T-helper 17 cell (primary cell): ENCODE data around the gene DRAXIN. TPM values are rescaled to one million over a fixed set of nuclear protein-coding genes. Genes with fewer than 3 reads are reported as not detected.

Experiments
- ATAC-seq: fragments of 150-1000 bp; cut with Tn5 transposase; 2 replicates; pipeline ENCODE4 v1.10.0; 2021; ENCODE audit warnings: mild to moderate bottlenecking, moderate library complexity
- DNase-seq, 3 donors: peaks; one replicate each; pipeline versions ENCODE4 v3.0.0 to v3.0.0-alpha.2; 2020 to 2021
- H3K9me3 ChIP-seq: one replicate; pipeline ENCODE4 v1.7.0; 2013; ENCODE audit warnings: low read length, mild to moderate bottlenecking; ENCODE audit not compliant: control insufficient read depth, poor library complexity, severe bottlenecking
- H3K27ac Mint-ChIP-seq: one replicate; pipeline ENCODE4 v1.8.0; 2022; ENCODE audit warnings: mild to moderate bottlenecking, moderate library complexity, mixed read lengths
- H3K27me3 Mint-ChIP-seq: one replicate; pipeline ENCODE4 v1.8.0; 2022; ENCODE audit warnings: mixed read lengths
- H3K36me3 Mint-ChIP-seq: one replicate; pipeline ENCODE4 v1.8.0; 2022; ENCODE audit warnings: low read depth, mixed read lengths
- H3K4me1 Mint-ChIP-seq: one replicate; pipeline ENCODE4 v1.8.0; 2022; ENCODE audit warnings: mild to moderate bottlenecking, mixed read lengths
- H3K4me3 Mint-ChIP-seq: one replicate; pipeline ENCODE4 v1.8.0; 2022; ENCODE audit warnings: mild to moderate bottlenecking, moderate library complexity, mixed read lengths
- total RNA-seq, 4 donors: library from RNA in 2 of 4; stranded (reverse) in 2 of 4; gene quantifications; one replicate each; pipeline ENCODE4 v1.2.3 and lab custom pipeline; 2022 to 2026

The DRAXIN gene
- total RNA-seq, 2 donors from 2014 or later = 0.17 TPM; not detected in 1

DNA sequence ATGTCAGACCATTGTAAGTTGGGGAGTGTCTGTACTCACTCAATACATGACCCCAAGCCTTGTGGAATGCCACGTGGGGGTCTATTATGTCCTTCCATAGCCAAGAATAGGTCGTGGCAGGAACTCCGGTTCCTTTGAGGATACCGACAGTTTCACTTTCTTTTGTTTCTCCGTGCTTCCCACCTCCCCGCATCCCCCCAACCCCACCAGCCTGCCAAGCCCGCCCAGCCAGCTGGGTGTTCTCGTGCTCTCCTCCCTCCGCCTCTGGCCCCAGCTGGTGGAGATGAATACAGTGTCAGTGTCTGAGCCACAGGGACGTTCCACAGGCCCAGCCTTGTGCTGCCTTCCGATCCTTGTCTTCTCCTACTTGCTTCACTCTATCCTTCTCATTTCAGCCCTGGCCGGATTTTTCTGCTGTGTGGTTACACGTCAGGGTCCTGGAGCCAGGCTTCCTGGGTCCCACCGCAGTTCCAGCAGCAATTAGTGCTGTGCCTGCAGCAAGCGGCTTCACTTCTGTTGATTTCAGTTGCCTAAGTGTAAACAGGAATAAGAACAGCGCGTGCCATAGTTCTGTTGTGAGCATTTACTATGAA, 40.3 kb downstream of the DRAXIN start:
- peaks cover 24% of the 10 kb centered on the region for H3K4me1 Mint-ChIP-seq
- ATAC-seq (no peak), DNase-seq (no peak)
- H3K4me3 Mint-ChIP-seq = peak overlapping the region; percentile 89
- H3K36me3 Mint-ChIP-seq = no peaks in the 10 kb centered on the region
- H3K9me3 ChIP-seq = no peaks in the 10 kb centered on the region
- H3K27ac Mint-ChIP-seq = peak overlapping the region; percentile 37
- no peaks in the 10 kb centered on the region for H3K27me3 Mint-ChIP-seq

DNA sequence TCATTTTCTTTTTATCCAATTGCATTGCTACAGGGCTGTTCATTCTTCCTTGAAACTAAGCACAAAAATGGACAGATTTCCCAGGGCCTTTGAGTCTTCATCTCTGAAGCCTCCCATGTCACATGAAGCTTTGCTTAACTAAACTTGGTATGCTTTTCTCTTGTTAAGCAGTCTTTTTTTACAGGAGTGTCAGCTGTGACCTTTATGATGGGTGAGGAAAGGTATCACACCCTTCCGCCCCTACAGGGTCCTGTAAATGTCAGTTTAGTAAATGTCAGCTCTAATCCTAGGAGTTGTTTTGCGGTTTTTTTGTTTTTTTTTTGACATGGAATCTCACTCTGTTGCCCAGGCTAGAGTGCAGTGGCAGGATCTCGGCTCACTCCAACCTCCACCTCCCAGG, 41.8 kb downstream of the DRAXIN start:
- Mint-ChIP-seq H3K36me3 (no peaks in the 10 kb centered on the region), H3K4me3 (no peak overlapping the region), H3K27me3 (no peaks in the 10 kb centered on the region), H3K27ac (no peak overlapping the region), H3K4me1 (peaks cover 38% of the 10 kb centered on the region)
- ATAC-seq = no peak
- H3K9me3 ChIP-seq = no peaks in the 10 kb centered on the region
- no peak for DNase-seq

DNA sequence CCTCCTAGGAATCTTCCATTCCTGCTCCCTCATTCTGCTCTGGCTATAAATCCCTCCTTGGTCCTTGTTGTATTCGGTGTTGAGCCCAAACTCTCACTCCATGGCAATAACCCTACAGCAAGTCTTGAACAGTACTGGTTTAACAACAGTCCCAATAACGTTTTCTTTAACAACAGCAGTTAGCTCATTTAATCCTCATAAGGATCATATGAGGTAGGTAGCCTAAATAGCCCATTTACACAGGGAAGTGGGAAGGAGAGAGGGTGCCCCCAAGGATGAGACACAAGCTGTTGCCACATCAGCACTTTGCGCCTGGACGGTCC, 44.0 kb downstream of the DRAXIN start:
- DNase-seq = no peak
- Mint-ChIP-seq H3K4me1 (peaks cover 44% of the 10 kb centered on the region), H3K27ac (peak overlapping the region; percentile 92), H3K27me3 (no peaks in the 10 kb centered on the region), H3K36me3 (no peaks in the 10 kb centered on the region), H3K4me3 (peak overlapping the region; percentile 96)
- H3K9me3 ChIP-seq = no peaks in the 10 kb centered on the region
- no peak for ATAC-seq

DNA sequence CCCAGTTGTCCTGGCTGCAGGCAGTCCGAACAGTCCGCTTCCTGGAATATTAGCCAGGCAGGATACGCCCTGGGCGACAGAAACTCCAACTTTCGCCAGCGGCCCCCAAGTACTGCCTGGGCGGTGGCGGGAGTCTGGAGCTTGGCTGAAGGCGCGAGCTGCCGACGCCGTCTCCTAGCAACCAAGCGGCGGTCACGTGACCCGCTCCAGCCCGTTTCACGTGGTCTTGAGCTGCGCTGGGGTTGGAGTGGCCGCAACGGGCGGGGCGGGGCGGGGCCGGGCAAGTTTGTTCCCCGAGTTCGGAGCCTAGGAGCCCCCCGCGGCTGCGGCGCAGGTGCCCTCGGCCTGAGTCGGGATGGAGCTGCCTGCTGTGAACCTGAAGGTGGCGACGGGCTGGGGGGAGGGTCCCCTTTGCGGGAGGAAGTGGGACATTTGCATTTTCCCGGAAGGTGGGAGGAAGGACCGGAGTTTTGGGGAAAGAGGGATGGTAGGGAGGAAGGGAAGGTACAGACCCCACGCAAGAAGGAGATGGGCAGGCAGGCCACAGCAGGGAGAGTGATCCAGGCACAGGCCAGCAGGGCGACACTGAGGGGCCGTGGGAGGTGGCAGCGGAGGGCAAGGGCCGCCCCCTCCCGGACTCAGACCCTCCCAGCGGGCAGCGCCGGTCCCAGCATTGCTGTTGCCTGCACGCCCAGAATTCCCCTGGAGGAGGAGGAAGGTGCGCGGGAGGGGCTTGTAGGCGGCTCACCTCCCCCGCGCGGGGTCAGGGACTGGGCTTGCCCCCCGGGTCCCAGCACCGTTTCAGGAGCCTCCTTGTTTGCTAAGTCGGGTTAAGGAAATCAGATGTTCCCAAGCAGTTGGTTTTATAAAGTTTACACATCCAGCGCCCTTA, 44.6 kb downstream of the DRAXIN start, which contains the start of gene AGTRAP:
Gene AGTRAP, plus strand, starts transcription at position 283 of the 892 bp plus-strand sequence. Its CDS starts 73 bp downstream, at position 356.
- no peaks in the 10 kb centered on the region for H3K27me3 Mint-ChIP-seq
- peak within 1 kb of the TSS; percentile 96 for H3K4me3 Mint-ChIP-seq
- ATAC-seq (peak; percentile 82), DNase-seq (peak; percentile 76 to 78 (median 77))
- peak within 1 kb of the TSS; percentile 92 for H3K27ac Mint-ChIP-seq
- no peaks in the 10 kb centered on the region for H3K36me3 Mint-ChIP-seq
- H3K9me3 ChIP-seq = no peaks in the 10 kb centered on the region
- peaks cover 49% of the 10 kb centered on the region for H3K4me1 Mint-ChIP-seq

- H3K4me3 Mint-ChIP-seq = peak overlapping the region; percentile 96
- H3K4me1 Mint-ChIP-seq = peaks cover 44% of the 10 kb centered on the region
- DNase-seq (peak; percentile 20 to 29 (median 26)), ATAC-seq (peak; percentile 77)
- no peaks in the 10 kb centered on the region for H3K27me3 Mint-ChIP-seq
- H3K27ac Mint-ChIP-seq = peak overlapping the region; percentile 92
- no peaks in the 10 kb centered on the region for H3K9me3 ChIP-seq
- no peaks in the 10 kb centered on the region for H3K36me3 Mint-ChIP-seq
These were observed 45.5 kb downstream of the DRAXIN start for GRCh38 chr1:11736746-11737639.

DNA sequence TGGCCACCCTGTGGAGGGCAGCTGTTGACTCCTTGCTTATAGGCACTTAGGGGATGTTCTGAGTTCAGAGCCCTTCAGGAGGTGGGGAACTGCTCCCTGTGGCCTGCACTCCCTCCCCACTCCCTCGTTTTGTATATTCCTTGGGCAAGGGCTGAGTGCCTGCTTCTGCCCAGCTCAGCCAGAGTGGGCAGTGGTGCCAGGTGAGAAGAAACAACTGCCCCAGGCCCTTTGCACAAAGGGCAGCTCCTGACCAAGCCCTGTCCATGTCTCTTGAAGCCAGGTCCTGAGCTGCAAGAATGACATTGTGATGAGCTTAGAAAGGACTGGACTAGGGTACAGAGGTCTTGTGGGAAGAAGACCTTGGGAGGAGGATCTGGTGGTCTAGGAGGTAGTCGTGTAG, 46.6 kb downstream of the DRAXIN start:
- no peak for ATAC-seq
- Mint-ChIP-seq H3K36me3 (no peaks in the 10 kb centered on the region), H3K27ac (no peak overlapping the region), H3K4me3 (no peak overlapping the region), H3K27me3 (no peaks in the 10 kb centered on the region), H3K4me1 (peaks cover 51% of the 10 kb centered on the region)
- no peak for DNase-seq
- H3K9me3 ChIP-seq = no peaks in the 10 kb centered on the region

DNA sequence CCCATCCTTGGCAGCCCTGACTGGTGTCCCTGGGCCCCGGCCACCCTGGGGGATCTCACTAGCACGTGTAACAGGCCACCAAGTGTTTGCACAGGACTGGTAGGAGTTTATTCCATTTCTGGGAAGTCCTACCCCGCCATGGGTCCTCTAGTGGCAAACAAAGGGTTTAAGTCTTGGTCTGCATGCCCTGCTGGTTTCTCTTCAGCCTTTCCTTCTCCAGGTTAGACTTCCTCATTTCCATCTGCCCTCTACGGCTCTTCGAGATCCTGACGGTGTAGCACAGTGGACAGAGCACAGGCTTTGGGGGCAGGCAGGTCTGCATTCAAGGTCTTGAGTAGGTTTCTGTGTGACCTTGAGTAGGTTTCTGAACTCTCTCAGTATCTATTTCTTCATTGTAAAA, 47.3 kb downstream of the DRAXIN start:
- peaks cover 52% of the 10 kb centered on the region for H3K4me1 Mint-ChIP-seq
- H3K36me3 Mint-ChIP-seq = no peaks in the 10 kb centered on the region
- no peaks in the 10 kb centered on the region for H3K9me3 ChIP-seq
- no peak overlapping the region for H3K4me3 Mint-ChIP-seq
- peak overlapping the region; percentile 62 for H3K27ac Mint-ChIP-seq
- no peaks in the 10 kb centered on the region for H3K27me3 Mint-ChIP-seq
- DNase-seq (no peak), ATAC-seq (no peak)

DNA sequence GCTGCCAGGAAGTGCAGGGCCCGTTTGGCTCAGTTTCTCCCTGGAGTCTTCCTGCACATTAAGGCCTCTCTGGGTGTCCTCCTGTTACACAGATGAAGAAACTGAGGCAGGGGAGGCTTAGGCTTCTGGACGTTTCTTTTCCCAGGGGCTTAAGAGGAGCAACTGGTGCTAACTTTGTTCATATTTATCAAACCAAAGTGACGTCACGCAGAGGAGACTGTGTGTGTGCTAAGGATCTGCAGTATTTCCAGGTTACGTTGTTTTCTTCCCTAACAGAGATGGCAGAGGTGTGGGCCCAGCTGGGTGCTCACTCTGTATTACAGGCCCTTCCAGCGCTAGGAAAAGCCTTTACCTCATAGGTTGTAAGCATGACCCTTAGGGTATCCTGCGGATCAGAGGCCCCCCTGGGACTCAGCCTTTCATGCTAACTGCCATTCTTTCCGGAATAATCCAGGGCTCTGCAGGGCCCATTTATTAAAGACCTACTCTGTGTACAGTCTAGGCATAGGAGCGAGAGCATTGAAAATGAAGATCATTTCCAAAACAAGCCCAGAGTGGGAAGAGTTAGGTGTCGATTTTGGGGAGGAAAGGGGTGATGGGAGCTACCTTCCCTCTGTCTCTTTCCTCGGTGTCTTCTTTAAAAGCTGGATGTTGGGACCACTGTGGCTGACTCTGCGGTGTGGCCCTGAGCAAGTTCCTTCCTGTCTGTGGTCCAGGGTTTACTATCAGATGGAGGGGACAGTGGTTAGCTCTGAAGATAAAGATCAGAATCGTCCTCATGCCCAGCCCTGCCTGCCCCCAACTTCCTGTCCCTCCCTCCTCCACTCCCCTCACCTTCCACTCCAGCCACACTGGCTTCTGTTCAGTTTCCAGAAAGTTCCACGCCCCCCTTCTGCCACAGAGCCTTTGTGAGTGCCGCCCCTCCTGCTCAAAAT, 49.0 kb downstream of the DRAXIN start:
- no peak for DNase-seq
- peak overlapping the region; percentile 32 for H3K27ac Mint-ChIP-seq
- no peaks in the 10 kb centered on the region for H3K36me3 Mint-ChIP-seq
- H3K27me3 Mint-ChIP-seq = no peaks in the 10 kb centered on the region
- peak; percentile 28 for ATAC-seq
- H3K9me3 ChIP-seq = no peaks in the 10 kb centered on the region
- H3K4me1 Mint-ChIP-seq = peaks cover 49% of the 10 kb centered on the region
- H3K4me3 Mint-ChIP-seq = peak overlapping the region; percentile 66

GRCh38 chr1:11741482-11741881, 50.0 kb downstream of the DRAXIN start:
- Mint-ChIP-seq H3K27me3 (no peaks in the 10 kb centered on the region), H3K36me3 (peaks cover 2% of the 10 kb centered on the region), H3K4me1 (peaks cover 50% of the 10 kb centered on the region), H3K4me3 (peak overlapping the region; percentile 66), H3K27ac (peak overlapping the region; percentile 32)
- DNase-seq = no peak
- no peak for ATAC-seq
- H3K9me3 ChIP-seq = no peaks in the 10 kb centered on the region

DNA sequence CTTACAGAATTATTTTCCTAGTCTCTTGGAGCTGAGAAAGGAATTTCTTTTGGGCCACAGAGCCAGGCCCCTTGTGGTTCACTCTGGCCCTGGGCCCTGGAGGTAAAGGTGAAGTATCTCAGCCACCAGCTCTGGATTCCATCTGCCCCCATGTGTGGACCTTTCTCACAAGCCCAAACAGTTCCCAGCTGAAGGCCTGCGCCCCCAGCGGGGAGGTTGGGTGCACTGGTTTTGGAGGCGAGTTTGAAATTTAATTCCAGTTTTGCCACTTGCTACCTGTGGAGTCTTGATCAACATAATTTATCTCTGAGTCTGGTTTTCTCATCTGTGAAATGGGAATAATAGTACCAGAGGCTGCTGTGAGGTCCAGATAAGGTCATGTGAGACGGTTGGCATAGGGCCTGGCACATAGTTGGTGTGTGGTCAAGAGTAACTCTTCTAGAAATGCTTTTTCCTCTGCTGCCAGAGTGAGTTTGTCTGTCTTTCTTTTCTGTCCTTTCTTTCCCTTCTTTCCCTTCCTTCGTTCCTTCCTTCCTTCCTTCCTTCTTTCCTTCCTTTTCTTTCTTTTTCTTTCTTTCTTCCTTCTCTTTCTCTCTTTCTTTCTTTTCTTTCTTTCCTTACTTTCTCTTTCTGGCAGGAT, 50.5 kb downstream of the DRAXIN start:
- H3K9me3 ChIP-seq = no peaks in the 10 kb centered on the region
- peak overlapping the region; percentile 66 for H3K4me3 Mint-ChIP-seq
- H3K27me3 Mint-ChIP-seq = no peaks in the 10 kb centered on the region
- peaks cover 5% of the 10 kb centered on the region for H3K36me3 Mint-ChIP-seq
- DNase-seq (no peak), ATAC-seq (no peak)
- no peak overlapping the region for H3K27ac Mint-ChIP-seq
- peaks cover 50% of the 10 kb centered on the region for H3K4me1 Mint-ChIP-seq

DNA sequence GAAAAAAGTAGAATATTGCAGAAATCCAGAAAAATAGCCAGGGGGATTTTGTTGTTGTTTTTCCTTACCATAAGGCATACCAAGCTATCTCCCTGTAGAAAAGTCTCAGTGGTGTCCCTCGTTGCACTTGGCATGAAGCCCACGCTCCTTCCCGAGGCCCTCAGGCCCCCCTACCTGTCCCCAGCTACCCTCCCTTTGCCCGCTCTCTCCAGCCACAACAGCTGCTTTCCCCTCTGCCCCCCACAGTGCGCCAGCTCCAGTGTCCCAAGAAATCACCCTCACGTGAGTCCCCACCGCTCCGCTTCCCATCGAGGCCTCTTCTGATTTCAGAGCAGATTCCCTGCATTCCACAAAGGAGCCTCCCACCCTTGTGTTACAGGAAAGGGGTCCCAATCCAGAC, 52.8 kb downstream of the DRAXIN start:
- no peak for ATAC-seq
- H3K4me1 Mint-ChIP-seq = peaks cover 36% of the 10 kb centered on the region
- no peaks in the 10 kb centered on the region for H3K9me3 ChIP-seq
- no peak overlapping the region for H3K27ac Mint-ChIP-seq
- DNase-seq = no peak
- no peak overlapping the region for H3K4me3 Mint-ChIP-seq
- no peaks in the 10 kb centered on the region for H3K27me3 Mint-ChIP-seq
- H3K36me3 Mint-ChIP-seq = peaks cover 5% of the 10 kb centered on the region

DNA sequence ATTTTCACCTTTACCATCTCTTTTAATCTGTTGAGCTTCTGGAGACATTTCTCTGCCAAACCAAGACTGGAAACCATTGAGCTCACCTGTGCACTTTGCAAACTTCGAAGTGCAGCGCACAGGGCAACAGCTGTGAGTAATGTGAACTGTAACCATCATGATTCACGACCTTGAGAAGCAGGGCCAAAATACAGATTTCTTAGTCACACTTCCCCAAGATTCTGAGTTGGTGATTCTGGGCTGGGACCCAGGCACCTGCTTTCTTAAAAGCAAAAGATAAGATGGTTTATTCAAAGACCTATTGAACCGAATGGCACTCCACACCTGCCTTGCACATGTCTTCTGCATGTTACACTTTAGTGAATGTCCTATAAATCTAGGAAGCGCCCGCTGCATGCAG, 54.6 kb downstream of the DRAXIN start:
- H3K4me1 Mint-ChIP-seq = peaks cover 22% of the 10 kb centered on the region
- peaks cover 5% of the 10 kb centered on the region for H3K36me3 Mint-ChIP-seq
- ATAC-seq (no peak), DNase-seq (no peak)
- no peaks in the 10 kb centered on the region for H3K9me3 ChIP-seq
- H3K27me3 Mint-ChIP-seq = no peaks in the 10 kb centered on the region
- no peak overlapping the region for H3K4me3 Mint-ChIP-seq
- no peak overlapping the region for H3K27ac Mint-ChIP-seq
